ENCODE results near the gene GRIFIN.

The GRIFIN gene

DNA sequence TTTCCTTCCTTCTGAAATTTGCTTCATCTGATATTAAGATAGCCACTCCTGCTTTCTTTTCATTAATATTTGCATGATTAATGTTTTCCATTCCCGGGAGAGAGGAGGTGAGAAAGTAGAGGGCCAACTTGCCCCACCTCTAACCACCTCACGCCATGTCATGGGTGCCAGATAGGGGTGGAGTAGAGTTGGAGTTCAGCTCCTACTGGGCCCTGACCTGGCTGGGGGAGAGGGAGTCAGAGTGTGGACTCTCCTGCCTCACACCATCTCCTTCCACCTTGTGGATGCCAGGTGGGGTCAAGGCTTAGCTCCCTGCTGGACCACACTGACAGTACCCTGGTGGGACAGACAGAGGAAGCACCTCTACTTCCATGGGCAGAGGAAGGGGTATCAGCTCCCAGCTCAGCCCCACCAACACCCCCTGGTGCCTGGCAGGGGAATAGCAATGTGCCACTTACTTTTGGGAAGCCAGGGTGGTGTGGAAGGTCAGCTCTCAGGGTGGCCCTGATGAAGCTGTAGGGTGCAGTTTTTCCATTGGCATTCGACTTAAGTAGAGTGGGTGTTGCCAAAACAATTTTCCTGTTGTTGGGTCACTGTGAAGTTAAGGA, 44.8 kb downstream of the GRIFIN start:
- peak; percentile 29 for DNase-seq

DNA sequence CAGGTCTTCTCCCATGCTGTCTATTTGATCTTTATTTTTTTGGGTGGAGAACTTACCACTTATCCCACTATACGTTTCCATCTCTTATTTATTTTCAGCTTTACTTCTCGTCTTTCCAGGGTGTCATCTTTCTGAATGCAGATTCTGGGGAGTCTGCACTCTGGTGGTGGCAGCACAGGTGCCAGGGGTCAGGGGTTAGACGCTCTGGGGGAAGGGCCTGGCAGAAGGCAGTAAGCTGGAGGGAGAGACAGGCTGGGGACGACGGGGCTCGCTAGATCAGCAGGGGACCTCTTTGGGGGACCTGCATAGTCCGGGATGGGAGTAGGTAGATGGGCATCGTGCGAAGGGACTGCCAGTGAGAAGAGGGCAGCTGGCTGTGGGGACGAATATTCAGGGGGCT, 50.4 kb downstream of the GRIFIN start:
- DNase-seq: no peak

Measured in activated CD4-positive, alpha-beta T cell treated with anti-CD3 and anti-CD28 coated beads, Interleukin-2, amount 50 U/mL, for 1 hour (primary cell).